SK-N-SH treated with all-trans-retinoic acid at 6 μM for 48 hours (cell line): ENCODE measurements around the gene TMEM116.

ENCODE experiments used
- ARNTL ChIP-seq: fragments of 450-650 bp; formaldehyde crosslinking; IDR thresholded peaks from 2 replicates; pipeline ENCODE4 v1.5.0; 2020; ENCODE audit warnings: low read depth, mild to moderate bottlenecking, moderate library complexity, borderline replicate concordance
- RARB ChIP-seq: fragments of 250-450 bp; sonication (Bioruptor Pico); IDR thresholded peaks from 2 replicates; pipeline ENCODE4 v1.8.0; 2021; ENCODE audit warnings: mild to moderate bottlenecking, moderate library complexity
- TCF4 ChIP-seq: fragments of 250-450 bp; sonication (Bioruptor Pico); IDR thresholded peaks from 2 replicates; pipeline ENCODE4 v1.8.0; 2021; ENCODE audit warnings: mild to moderate bottlenecking, moderate library complexity, borderline replicate concordance
- ZNF565 ChIP-seq: fragments of 450-650 bp; formaldehyde crosslinking; conservative IDR thresholded peaks from 2 replicates; pipeline ENCODE4 v1.5.0; 2020; ENCODE audit warnings: low read depth, mild to moderate bottlenecking, moderate library complexity
- ZNF8 ChIP-seq: fragments of 450-650 bp; formaldehyde crosslinking; IDR thresholded peaks from 2 replicates; pipeline ENCODE4 v1.5.0; 2020; ENCODE audit warnings: mild to moderate bottlenecking, moderate library complexity
- TF ChIP-seq, protein P1 (sequence below): fragments of 250-450 bp; sonication (Bioruptor Pico); IDR thresholded peaks from 2 replicates; pipeline ENCODE4 v1.8.0; 2020; ENCODE audit warnings: mild to moderate bottlenecking, moderate library complexity, borderline replicate concordance

DNA sequence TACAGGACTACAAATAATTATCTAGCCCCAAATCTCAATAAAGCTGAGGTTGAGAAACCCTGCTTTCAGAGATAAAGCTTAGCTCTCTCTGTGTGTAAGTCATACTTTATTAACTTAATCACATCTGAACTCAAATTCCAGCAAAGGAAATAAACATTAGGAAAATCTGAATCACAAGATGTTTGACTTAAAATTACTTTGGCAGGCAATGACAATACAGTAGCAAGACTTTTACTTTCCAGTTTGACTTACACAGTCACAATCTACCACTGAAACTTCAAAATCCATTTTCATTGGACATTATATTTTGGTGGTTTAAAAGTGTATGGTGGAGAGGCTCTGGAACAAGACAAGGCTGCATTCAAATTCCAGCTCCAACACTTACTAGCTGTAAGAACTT, 11.4 kb downstream of the TMEM116 start:
- no peak for TF ChIP-seq ARNTL (CRISPR knock-in tag)
- TF ChIP-seq ZNF565, result no peak
- no peak for TF ChIP-seq ZNF8
- no peak for TF ChIP-seq TCF4 (CRISPR knock-in tag)
- TF ChIP-seq RARB (CRISPR knock-in tag), result no peak
- TF ChIP-seq, protein P1, sequence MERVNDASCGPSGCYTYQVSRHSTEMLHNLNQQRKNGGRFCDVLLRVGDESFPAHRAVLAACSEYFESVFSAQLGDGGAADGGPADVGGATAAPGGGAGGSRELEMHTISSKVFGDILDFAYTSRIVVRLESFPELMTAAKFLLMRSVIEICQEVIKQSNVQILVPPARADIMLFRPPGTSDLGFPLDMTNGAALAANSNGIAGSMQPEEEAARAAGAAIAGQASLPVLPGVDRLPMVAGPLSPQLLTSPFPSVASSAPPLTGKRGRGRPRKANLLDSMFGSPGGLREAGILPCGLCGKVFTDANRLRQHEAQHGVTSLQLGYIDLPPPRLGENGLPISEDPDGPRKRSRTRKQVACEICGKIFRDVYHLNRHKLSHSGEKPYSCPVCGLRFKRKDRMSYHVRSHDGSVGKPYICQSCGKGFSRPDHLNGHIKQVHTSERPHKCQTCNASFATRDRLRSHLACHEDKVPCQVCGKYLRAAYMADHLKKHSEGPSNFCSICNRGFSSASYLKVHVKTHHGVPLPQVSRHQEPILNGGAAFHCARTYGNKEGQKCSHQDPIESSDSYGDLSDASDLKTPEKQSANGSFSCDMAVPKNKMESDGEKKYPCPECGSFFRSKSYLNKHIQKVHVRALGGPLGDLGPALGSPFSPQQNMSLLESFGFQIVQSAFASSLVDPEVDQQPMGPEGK (CRISPR knock-in tag), result no peak
